ENCODE results near the gene ITPR1. TPM values are rescaled to one million over a fixed set of nuclear protein-coding genes. Genes with fewer than 3 reads are reported as not detected.

Gene ITPR1
- total and polyA plus RNA-seq, 4 donors, result 3.7 to 39.4 (median 8.2) TPM

- 85% methylated on average over 5 of the region's 5 CpGs for WGBS
- no peak for TF ChIP-seq RXRA (IDR thresholded peaks at IDR 0.05)
- TF ChIP-seq HNF4A (conservative IDR thresholded peaks at IDR 0.05), result no peak
- TF ChIP-seq EGR1 (IDR thresholded peaks at IDR 0.05; ENCODE audit: low read depth in 2 of 2), result no peak
- TF ChIP-seq YY1 (IDR thresholded peaks at IDR 0.05), result no peak
- H3K4me1 ChIP-seq (ENCODE audit: control insufficient read depth in 4 of 4, insufficient read depth in 4 of 4, low read length in 3 of 4), result peaks cover 0 to 7% (median 0%) of the 10 kb centered on the region in 4 donors
- no peaks in the 10 kb centered on the region for H3K9me3 ChIP-seq (ENCODE audit: control insufficient read depth in 4 of 4, low read length in 3 of 4)
- no peak overlapping the region for H3K9ac ChIP-seq (ENCODE audit: low read depth in 1 of 2, low read length in 2 of 2)
- no peak overlapping the region for H3K27ac ChIP-seq (ENCODE audit: low read depth in 1 of 2, low read length in 2 of 2)
- H3K4me3 ChIP-seq (ENCODE audit: low read depth in 1 of 3, low read length in 3 of 3), result no peak overlapping the region
- DNase-seq (ENCODE audit: low spot score), result no peak
- no peaks in the 10 kb centered on the region for H3K27me3 ChIP-seq (ENCODE audit: control insufficient read depth in 4 of 4, insufficient read depth in 4 of 4, low read length in 3 of 4)
- no peaks in the 10 kb centered on the region for H3K36me3 ChIP-seq (ENCODE audit: control insufficient read depth in 4 of 4, insufficient read depth in 3 of 4, low read depth in 1 of 4, low read length in 3 of 4)
Observed at GRCh38 chr3:4850211-4850927, 357.2 kb downstream of the ITPR1 start.

- Histone ChIP-seq H3K9me3 (ENCODE audit: control insufficient read depth in 4 of 4, low read length in 3 of 4) (no peaks in the 10 kb centered on the region), H3K27ac (ENCODE audit: low read depth in 1 of 2, low read length in 2 of 2) (no peak overlapping the region), H3K36me3 (ENCODE audit: control insufficient read depth in 4 of 4, insufficient read depth in 3 of 4, low read depth in 1 of 4, low read length in 3 of 4) (no peaks in the 10 kb centered on the region), H3K4me1 (ENCODE audit: control insufficient read depth in 4 of 4, insufficient read depth in 4 of 4, low read length in 3 of 4) (peaks cover 0 to 7% (median 0%) of the 10 kb centered on the region in 4 donors), H3K9ac (ENCODE audit: low read depth in 1 of 2, low read length in 2 of 2) (no peak overlapping the region), H3K4me3 (ENCODE audit: low read depth in 1 of 3, low read length in 3 of 3) (no peak overlapping the region), H3K27me3 (ENCODE audit: control insufficient read depth in 4 of 4, insufficient read depth in 4 of 4, low read length in 3 of 4) (no peaks in the 10 kb centered on the region)
- no peak for DNase-seq (ENCODE audit: low spot score)
- no peak for TF ChIP-seq NR2F2 (IDR thresholded peaks at IDR 0.05)
- TF ChIP-seq RXRA (IDR thresholded peaks at IDR 0.05), result no peak
- WGBS, result 96% methylated on average over 3 of the region's 3 CpGs
Observed at GRCh38 chr3:4850928-4851265, 357.7 kb downstream of the ITPR1 start.

GRCh38 chr3:4852780-4853748 lies 359.9 kb downstream of the ITPR1 start:
- no peaks in the 10 kb centered on the region for H3K9me3 ChIP-seq (ENCODE audit: control insufficient read depth in 4 of 4, low read length in 3 of 4)
- no peak for DNase-seq (ENCODE audit: low spot score)
- WGBS, result 82% methylated on average over 5 of the region's 5 CpGs
- H3K4me3 ChIP-seq (ENCODE audit: low read depth in 1 of 3, low read length in 3 of 3), result no peak overlapping the region
- no peak overlapping the region for H3K9ac ChIP-seq (ENCODE audit: low read depth in 1 of 2, low read length in 2 of 2)
- TF ChIP-seq CTCF (IDR thresholded peaks at IDR 0.05; ENCODE audit: low read depth, low read length, missing input control) (no peak), TAF1 (conservative IDR thresholded peaks at IDR 0.05) (no peak)
- H3K36me3 ChIP-seq (ENCODE audit: control insufficient read depth in 4 of 4, insufficient read depth in 3 of 4, low read depth in 1 of 4, low read length in 3 of 4), result no peaks in the 10 kb centered on the region
- peaks cover 0 to 16% (median 2%) of the 10 kb centered on the region in 4 donors for H3K4me1 ChIP-seq (ENCODE audit: control insufficient read depth in 4 of 4, insufficient read depth in 4 of 4, low read length in 3 of 4)
- H3K27ac ChIP-seq (ENCODE audit: low read depth in 1 of 2, low read length in 2 of 2), result no peak overlapping the region
- H3K27me3 ChIP-seq (ENCODE audit: control insufficient read depth in 4 of 4, insufficient read depth in 4 of 4, low read length in 3 of 4), result no peaks in the 10 kb centered on the region

GRCh38 chr3:4853749-4854140 lies 360.6 kb downstream of the ITPR1 start:
- peaks cover 0 to 16% (median 2%) of the 10 kb centered on the region in 4 donors for H3K4me1 ChIP-seq (ENCODE audit: control insufficient read depth in 4 of 4, insufficient read depth in 4 of 4, low read length in 3 of 4)
- no peak for DNase-seq (ENCODE audit: low spot score)
- H3K4me3 ChIP-seq (ENCODE audit: low read depth in 1 of 3, low read length in 3 of 3), result no peak overlapping the region
- no peak overlapping the region for H3K9ac ChIP-seq (ENCODE audit: low read depth in 1 of 2, low read length in 2 of 2)
- no peak overlapping the region for H3K27ac ChIP-seq (ENCODE audit: low read depth in 1 of 2, low read length in 2 of 2)
- no peaks in the 10 kb centered on the region for H3K36me3 ChIP-seq (ENCODE audit: control insufficient read depth in 4 of 4, insufficient read depth in 3 of 4, low read depth in 1 of 4, low read length in 3 of 4)
- H3K27me3 ChIP-seq (ENCODE audit: control insufficient read depth in 4 of 4, insufficient read depth in 4 of 4, low read length in 3 of 4), result no peaks in the 10 kb centered on the region
- H3K9me3 ChIP-seq (ENCODE audit: control insufficient read depth in 4 of 4, low read length in 3 of 4), result no peaks in the 10 kb centered on the region
- TF ChIP-seq REST (IDR thresholded peaks at IDR 0.05) (no peak), ATF3 (IDR thresholded peaks at IDR 0.05) (no peak), HNF4A (conservative IDR thresholded peaks at IDR 0.05) (no peak), TAF1 (conservative IDR thresholded peaks at IDR 0.05) (no peak), CTCF (IDR thresholded peaks at IDR 0.05; ENCODE audit: low read depth, low read length, missing input control) (no peak), MAX (IDR thresholded peaks at IDR 0.05) (no peak)
